Keratinocyte (primary cell): ENCODE results near the gene RHEB.

Experiments
- CTCF ChIP-seq, 3 experiments: IDR thresholded peaks in 1 of 3; conservative IDR thresholded peaks in 1 of 3; optimal IDR thresholded peaks in 1 of 3; 2 replicates in 2 of 3; 3 replicates in 1 of 3; pipeline versions ENCODE3 to v1.5.1; 2011; ENCODE audit warnings: low read length in 3 of 3, mild to moderate bottlenecking in 3 of 3, moderate library complexity in 2 of 3, control low read depth in 1 of 3, inconsistent platforms in 1 of 3; ENCODE audit not compliant: insufficient read depth in 2 of 3; ENCODE audit errors: extremely low read depth in 1 of 3
- EZH2 ChIP-seq: IDR thresholded peaks from one replicate; pipeline ENCODE4 v1.6.1; 2012; ENCODE audit warnings: inconsistent platforms, mild to moderate bottlenecking, low read length, moderate library complexity

GRCh38 chr7:151423226-151423625 lies 96.5 kb downstream of the RHEB start:
- TF ChIP-seq CTCF (optimal IDR thresholded peaks at IDR 0.05 in 1 of 3, IDR thresholded peaks at IDR 0.05 in 1 of 3, conservative IDR thresholded peaks at IDR 0.05 in 1 of 3; ENCODE audit: extremely low read depth in 1 of 3, insufficient read depth in 2 of 3, low read length in 3 of 3), result no peak
- TF ChIP-seq EZH2, result no peak
